GM19452 (cell line): ENCODE data around the gene UTS2.

ENCODE experiments used
- ATAC-seq: cut with Tn5 transposase; IDR thresholded peaks from one replicate; pipeline ENCODE4 v1.9.1; 2021; ENCODE audit not compliant: unreplicated experiment

UTS2 gene, protein sequence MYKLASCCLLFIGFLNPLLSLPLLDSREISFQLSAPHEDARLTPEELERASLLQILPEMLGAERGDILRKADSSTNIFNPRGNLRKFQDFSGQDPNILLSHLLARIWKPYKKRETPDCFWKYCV

DNA sequence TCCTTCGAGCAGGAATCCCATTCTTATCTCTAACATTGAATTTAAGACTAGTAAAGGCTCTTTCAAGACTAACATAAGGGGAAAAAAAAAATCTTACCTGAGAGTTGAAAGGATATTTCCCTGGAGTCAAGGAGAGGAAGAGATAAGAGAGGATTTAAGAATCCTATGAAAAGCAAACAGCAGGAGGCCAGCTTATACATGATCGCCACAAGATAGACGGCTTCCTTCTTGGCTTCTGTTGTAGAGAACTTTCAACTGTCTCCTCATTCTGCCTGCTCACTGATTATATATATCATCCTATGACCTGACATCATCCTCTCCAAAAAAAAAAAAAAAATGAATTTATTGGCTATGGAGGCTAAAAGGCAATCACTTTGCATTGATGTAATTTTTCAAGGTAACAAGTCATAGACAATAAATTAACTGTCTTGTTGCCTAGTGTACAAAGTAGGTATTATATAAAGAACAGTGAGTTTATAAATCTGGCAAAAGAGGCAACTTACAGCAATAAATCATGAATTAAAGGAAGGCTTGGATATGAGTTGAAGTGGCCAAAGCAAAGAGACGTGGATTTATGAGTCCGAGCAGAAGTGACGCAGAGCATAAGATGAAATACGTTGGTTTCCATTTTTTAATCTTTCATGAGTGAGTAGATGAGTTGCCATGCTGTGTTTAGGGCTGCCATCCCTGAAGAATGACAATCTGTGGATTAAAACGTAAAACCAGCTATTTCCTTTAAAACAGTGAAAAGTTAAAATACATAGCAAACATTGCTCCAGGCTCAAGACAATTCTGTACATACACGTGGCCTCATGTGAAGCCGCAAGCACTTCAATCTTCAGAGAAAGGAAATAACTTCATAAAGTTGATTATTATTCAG lies at the start of gene UTS2:
Gene UTS2, minus strand, starts transcription at position 262 of the 880 bp plus-strand sequence. Its CDS starts 62 bp downstream, at position 200.
- no peak for ATAC-seq

DNA sequence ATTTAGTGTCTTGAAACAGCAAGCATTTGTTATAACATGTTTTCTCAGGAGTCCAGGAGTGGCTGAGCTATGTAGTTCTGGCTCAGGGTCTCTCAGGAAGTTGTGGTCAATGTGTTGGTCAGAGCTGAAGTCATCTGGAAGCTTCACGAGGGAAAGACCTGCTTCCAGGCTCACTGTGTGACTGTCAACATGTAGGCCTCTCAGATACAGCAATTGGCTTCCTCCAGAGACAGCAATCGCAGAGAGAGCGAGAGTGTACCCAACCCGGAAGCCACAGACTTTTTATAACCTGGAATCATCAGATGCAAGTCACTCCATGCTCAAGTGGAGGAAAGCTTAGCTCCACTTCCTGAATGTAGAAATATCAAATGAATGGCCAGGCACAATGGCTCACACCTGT lies 46.9 kb upstream of the UTS2 start:
- no peak for ATAC-seq

DNA sequence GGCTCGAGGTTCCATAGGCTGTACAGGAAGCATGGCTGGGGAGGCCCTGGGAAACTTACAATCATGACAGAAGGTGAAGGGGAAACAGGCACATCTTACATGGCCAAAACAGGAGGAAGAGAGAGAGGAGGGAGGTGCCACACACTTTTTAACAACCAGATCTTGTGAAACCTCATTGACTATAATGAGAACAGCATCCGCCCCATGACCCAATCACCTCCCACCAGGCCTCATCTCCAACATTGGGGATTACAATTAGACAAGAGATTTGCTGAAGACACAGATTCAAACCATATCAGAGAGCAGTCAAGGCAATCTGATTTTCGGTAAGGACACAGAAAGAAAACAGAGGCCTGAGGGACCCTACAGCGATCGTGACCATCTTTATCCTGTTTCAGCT lies 46.1 kb upstream of the UTS2 start:
- no peak for ATAC-seq

DNA sequence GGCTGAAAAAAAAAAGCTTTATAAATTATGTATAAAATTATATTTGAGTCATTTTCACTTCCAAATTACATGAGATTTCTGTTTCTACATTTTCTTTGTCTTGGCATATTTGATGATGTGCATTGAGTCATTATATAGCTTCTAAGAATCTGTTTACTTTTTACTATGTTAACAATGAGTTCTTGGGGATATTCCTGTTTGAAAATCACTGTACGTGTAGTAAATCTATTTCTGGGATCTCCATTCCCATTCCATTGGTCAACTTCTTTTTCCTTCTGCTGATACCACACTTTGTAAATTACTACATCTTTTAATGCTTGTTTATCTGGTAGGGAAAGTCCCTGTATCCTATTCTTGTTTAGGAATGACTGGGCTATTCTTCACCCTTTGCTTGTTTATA lies 44.1 kb upstream of the UTS2 start:
- ATAC-seq: no peak

DNA sequence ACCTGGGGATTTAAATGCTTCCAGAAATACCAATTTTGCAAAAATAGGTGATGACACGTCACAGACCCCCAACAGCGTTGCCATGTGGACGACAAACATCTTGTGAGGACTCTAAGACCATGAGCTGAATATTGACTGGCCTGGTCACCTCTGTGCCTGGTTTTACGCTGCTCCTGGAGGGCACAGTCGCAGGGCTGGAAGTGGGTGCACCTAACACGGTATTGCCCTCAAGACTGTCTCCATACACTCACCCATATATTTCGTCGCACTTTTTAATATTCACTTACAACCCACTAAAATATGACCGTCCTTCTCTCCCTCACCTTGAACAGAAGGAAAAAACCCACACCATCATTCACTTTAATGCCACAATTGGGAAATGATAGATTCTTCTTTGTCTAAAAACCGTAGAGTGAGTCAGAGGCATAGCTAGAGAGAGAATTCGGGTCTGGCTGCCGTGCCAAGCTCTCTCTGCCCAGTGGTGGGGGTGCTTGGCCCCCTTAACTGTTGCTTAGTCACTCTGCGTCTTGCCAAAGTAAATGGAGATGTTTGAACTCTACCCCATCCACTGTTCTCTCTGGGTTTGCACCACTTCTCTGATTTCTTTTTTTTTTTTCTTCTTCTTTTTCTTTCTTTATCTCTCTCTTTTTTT lies 40.8 kb upstream of the UTS2 start:
- no peak for ATAC-seq

DNA sequence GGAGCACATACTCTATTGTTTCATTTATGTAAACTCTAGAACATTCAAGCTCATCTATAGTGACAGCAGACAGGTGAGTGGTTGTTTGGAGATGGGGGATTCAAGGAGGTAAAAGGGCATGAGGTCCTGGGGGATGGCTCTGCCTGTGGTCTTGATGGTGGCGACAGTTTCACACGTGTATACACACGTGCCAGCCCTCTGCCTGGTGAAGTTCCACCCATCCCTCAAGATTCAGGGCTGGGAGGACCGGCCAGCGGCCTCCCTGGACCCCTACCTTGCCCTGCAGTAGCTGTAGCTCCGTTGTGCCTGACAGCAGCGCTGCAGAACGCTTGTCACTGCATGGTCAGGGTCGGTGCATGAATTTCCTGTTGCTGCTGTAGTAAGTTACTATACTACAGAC lies 38.9 kb upstream of the UTS2 start:
- no peak for ATAC-seq

DNA sequence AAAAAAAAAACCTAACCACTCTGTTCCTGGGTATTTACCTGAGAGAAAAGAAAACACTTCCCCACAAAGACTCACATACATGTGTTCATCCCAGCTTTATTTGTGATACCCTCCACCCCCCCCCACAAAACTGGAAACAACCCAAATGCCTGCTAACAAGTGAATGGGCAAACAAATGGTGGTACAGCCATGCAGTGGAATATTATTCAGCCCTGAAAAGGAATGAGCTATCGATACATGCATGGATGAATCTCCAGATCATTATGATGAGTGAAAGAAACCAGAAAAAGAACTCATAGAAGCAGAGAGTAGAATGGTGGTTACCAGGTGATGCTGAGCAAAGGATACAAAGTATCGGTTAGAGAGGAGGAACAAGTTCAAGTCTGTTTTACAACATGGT lies 38.0 kb upstream of the UTS2 start:
- no peak for ATAC-seq

DNA sequence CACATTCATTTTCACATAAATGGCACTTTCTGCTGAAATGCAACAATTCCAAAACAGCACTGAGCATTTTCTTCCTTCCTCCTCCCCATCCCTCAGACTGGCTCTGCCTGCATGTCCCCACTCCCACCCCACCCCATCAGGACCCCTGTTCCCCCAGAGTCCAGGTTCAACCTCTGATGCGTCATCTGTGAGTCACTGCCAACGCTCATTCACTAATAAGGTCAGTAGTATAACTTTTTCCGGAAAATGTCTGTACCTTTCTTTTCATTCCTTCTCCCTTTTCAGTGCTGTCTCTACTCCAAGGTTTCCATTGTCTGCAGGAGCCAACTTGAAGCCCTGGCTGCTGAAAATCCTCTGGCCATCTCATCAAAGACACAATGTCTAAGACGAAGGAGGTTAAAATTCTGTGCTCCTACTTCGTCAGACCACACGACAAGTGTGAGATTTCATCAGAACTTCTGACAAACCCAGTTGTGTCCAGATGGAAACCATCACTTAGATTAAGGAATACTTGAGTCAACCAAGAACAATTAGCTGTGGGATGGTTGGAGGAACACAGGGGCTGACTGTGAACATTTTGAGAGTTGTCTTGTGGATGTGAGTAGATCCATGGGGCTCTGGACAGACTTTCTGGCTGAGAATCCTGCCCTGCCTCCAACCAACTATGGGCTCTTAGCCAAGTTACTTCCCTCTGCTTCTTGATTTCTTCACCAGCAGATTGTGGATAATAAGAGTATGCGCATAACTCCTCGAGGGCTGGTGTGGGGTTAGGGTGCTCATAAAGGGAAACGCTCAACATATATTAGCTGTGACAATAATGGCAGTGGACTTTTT lies 35.6 kb upstream of the UTS2 start:
- no peak for ATAC-seq

DNA sequence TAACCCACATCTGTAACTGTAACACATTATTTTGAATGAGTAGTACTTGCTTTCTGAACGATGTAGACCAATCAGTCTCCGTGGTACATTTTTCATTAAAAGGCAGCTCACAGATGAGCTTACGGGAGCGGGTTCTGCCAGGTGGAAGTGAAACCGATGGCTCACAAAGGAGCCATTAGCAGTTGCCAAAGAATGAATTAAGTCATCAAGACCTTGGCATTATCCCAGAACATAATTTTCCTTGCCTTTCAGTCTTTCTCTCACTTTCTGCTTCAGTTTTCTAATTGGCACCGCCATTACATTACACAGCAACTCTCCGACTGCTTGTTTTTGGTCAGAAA lies 33.5 kb upstream of the UTS2 start:
- ATAC-seq: no peak

DNA sequence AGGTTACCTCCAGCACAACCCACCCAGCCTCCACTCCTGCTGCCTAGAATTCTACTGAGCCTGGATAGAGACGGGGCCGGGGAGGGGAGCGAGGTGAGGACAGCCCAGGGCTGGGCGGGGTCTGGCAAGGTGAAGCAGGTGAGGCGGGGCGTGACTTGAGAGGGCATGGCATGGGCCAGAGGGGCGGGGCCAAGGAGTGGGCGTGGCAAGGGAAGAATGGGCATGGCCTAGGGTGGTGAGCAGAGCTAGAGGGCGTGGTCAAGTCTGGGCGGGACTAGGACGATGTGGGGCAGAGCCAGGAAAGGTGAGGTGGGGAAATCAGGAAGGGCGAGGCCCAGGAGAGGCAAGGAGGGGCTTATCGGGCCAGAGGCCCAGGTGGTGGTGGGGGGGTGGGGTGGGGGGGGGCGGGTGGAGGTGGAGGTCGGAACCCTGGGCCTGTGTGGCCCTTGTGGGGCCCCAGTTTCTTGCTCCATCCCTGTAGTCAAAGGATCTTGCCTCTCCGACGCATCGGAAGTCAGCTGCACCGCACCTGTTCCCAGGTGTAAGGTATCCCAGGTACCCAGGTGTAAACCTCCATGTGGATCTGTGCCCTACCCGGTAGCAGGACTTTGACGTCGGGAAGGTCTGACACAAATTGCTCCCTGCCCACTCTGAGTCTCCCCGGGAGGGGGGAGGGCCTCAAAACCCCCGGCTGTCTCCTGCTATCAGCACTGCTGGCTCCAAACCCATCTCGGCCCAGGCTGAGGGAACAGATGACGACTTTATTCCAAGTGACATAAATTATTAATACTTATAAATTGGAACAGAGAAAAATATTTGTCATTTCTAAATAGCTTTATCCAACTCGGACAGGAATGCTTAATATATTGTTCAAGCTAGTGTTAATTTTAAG lies 32.9 kb upstream of the UTS2 start:
- ATAC-seq: no peak

DNA sequence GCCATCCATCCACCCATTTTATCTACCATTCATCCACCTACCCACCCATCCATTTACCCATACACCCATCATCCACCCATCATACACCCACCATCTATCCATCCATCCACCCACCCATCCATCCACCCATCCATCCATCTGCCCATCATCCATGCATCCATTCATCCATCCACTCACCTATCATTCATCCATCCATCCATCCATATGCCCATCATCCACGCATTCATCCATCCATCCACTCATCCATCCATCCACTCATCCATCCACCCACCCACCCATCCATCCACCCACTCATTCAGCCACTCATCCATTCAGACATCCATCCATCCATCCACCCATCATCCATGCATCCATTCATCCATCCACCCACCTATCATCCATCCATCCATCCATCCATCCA lies 31.9 kb upstream of the UTS2 start:
- ATAC-seq: no peak

DNA sequence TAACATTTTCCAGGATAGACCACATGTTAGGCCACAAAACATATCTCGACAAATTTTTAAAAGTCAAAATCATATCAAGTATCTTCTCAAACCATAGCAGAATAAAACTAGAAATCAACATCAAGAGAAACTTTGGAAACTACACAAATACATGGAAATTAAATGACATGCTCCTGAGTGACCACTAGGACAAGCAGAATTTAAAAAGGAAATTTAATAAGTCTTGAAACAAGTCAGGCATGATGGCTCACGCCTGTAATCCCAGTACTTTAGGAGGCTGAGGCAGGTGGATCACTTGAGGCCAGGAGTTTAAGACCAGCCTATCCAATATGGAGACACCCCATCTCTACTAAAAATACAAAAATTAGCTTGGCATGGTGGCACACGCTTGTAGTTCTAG lies 26.4 kb upstream of the UTS2 start:
- ATAC-seq: no peak

DNA sequence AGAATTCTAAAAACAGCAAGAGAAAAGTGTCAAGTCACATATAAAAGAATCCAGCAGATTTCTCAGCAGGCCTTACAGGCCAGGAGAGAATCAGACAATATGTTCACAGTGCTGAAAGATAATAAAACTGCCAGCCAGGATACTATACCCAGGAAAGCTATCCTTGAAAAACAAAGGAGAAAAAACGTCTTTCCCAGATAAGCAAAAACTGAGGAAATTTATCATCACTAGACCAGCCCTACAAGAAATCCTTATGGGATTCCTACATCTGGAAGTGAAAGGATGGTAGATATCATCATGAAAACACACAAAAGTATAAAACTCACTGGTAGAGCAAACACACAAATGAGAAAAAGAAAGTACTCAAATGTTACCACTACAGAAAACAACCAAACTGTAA lies 25.2 kb upstream of the UTS2 start:
- ATAC-seq: no peak

DNA sequence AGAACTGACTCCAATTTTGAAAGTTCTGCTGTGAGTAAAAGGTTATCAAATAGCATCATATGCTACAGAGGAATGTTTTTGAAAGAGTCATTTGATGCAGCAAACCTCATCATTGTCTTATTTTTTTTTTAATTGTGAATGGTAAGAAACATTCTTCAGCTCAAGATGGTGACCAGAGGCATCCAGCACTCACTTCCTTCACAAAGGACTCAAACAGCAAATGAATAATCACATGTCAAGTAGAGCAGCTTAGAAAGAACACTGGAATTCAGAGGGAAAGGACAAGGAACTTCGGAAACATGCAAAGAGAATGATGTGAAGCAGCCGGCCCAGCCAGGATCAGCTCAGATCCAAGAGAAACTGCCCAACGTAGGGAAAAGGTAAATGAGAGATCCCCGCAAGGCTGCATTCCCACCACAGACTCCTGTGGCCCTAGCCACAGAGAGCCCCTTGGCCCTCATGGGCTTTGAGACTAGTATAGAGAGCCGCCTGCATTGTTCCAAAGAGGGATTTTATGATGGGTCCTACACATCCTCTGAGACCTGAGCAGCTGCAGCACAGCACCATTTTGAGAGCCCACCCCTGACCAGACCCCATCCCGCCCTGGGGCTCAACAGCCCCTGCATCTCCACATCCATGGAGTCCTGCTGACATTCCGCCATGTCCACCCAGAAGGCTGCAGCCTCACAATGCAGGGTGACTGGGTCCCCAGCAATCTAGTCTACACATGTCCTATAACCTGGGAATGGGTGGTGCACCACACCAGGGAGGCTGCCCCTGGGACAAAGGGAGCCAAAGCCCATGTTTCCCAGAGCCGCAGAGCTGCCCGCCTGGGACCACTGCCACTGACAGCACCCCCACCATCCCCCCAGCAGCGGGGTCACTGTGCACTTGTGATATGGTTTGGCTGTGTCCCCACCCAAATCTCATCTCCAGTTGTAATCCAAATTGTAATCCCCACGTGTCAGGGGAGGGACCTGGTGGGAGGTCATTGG lies 21.2 kb upstream of the UTS2 start:
- no peak for ATAC-seq

DNA sequence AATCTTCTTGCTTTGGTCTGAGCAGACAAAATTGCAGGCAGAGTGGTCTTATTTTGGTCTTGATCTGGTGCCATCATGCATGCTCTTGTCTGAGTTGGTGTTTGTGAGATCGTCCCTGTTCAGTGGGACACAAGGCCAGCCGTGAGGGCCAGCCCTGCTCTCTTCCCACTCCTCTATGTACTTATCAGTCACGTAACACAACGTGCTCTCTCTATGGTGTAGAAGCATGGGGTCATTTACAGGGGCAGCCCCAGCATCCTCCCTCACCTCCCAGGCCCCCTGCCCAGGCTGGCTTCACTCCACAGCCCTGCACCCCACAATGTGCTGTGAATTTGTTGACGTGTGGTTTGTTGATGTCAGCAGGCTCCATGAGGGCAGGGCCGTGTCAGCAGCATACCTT lies 18.3 kb upstream of the UTS2 start:
- ATAC-seq: no peak

DNA sequence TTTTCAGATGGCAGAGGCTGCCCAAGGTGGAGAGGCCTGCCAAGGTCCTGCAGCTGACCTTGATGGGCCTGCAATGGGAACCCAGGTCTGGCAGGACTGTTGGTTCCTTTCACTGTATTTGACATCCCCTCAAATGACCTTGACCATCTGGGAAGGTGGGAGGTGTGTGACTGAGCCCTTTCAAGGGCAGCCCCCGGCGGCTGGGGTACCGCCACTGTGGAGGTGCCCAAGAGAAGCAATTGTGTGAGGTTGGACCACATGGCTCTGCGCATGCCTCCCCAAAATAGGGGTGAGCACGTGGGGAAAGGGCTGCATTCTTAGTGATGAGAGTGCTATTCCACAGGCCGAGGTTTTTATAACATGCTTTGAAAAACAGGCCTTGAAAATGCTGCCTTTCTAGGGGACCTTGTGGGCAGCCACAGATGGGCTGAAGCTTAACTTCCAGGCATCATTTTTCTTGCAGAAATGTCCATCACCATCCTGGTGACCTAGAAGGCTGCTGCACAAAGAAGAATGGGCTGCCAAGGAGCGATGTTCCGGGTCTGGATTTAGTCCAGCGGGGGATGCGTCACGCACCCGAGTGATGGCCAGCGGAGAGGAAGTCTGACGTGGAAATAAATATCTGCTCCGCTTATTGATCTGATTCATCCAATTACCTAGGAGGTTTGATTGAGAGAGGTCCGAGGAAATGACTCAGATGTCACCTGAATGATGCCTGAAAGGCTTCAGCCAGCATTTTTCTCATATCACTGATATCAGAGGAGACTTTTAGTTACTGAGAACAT lies 16.5 kb upstream of the UTS2 start:
- ATAC-seq: no peak

DNA sequence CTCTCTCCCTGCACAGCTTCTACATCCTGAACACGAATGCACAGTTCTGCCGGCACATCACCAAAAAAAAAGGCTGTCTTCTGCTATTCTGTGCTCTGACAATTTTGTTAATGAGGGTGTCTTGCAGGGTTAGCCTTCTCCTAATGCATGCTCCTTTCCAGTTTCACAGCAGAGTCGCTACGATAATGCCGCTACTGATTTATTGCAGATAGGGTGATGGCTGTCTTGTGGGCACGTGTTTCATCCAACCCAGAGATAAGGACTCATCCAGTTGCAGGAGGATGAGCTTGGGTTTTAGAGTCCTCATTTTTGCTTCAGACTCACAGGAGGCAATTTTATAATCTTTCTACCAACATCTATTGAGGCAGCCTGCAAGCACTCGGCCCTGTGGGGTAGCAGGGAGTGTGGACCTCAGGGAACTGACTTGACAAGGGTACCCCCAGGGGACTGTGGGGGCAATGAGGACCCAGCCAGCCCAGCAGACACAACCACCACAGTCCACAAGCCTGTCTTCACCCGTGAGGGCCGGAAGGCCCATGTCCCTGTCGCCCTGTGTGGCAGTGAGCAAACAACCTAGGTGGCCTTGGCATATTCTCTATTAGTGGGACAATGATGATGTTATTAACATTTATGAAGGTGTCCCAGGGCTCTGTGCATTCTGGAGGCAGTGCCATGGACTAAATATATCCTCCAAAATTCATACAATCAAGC lies 15.4 kb upstream of the UTS2 start:
- no peak for ATAC-seq

DNA sequence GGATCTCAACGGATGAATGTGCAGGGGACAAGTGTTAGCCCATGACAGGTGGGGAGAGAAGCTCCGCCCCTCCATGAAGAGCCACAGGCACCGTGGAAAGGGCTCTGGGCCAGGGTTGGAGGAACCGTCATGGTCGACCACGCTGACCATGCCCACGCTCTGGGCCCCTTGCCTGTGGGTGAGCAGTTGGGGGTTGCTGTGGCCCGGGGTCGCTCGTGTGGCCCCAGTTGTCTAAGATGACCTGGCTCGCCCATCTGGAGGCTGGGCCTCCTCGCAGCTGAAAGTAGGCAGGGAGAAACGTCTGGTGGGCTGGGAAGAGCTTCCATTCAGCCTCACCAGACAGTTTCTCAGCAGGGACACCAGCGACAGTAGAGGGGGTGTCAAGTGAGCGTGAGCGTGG lies 13.1 kb upstream of the UTS2 start:
- no peak for ATAC-seq
